HG03460 (cell line): Measurements from ENCODE around the gene TRMT2A.

Experiments used
- ATAC-seq: cut with Tn5 transposase; IDR thresholded peaks from one replicate; pipeline ENCODE4 v1.9.1; 2021; ENCODE audit not compliant: unreplicated experiment

Gene TRMT2A

DNA sequence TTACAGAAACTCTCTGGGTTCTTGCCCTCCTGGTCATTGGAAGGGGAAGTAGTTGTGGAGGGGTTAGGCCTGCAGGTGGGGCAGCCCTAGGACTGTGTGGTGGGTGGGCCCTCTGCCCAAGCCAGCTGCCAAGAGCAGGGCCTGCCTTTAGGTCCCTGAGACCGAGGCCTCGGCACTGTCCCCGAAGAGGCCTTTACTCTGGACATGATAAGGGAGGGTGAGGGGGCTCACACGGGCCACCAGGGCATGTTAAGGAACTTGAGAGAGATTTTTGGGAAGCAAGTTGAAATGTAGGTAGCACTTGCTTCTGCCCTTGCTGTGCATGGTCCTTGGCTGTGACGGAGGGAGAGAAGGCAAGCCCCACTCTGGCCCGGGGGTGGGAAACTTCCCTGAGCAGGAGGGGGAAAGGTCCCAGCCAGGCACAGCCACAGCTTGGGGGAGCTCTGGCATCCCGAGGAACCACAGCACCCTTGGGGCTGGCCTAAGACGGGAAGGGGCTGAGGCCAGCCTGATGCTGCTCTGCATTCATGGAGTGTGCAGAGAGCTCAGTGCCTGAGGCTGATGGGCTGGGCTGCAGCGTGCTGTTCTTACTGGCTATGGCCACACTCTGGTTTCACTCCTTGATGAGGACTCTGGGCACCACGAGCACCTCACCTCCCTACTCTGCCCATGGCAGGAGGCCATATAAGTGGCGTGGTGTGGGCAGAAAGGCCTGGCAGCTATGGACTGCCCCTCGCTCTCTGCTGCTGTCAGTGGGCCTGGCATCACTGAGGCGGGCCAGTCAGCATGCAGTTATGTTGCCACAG lies 8.9 kb downstream of the TRMT2A start:
- no peak for ATAC-seq

DNA sequence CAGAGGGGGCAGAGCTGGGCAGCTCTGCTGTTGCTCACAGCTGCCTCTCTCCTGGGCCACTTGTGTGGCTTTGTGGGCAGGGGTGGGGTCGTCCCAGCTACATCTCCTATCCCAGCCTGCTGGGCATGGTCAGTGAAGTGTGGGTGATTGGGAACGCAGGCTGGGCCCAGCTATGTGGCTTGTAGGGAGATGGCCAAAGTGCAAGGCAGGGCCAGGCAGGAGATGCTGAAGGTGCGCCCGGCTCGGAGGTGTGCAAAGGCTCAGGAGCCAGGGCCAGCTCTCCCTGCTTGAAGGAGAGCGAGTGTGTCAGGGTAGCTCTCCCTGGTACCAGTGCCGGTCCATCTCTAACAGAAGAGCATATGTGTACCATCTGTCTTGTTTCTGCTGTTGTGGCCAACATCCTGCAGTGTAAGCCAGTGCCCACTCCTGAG lies 9.5 kb downstream of the TRMT2A start:
- ATAC-seq: no peak

DNA sequence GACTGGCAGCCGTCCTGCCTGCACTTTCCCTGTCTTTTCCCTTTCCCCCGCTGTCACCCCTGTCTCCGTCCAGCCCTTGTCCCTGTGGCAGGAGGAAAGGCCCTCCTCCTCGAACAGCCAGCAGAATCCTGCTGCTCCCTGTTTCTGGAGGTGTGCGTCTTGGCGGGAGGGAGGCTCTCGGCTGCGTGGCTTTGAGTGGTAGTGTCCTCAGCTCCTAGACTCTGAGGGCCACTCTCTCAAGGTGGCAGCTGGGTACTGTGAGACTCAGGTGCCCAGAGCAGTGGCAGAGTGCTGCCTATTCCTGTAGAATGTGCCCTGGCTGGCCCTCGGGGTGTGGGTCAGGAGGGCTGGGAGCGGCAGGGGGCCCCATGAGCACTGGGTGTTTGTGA lies 10.2 kb downstream of the TRMT2A start:
- no peak for ATAC-seq

DNA sequence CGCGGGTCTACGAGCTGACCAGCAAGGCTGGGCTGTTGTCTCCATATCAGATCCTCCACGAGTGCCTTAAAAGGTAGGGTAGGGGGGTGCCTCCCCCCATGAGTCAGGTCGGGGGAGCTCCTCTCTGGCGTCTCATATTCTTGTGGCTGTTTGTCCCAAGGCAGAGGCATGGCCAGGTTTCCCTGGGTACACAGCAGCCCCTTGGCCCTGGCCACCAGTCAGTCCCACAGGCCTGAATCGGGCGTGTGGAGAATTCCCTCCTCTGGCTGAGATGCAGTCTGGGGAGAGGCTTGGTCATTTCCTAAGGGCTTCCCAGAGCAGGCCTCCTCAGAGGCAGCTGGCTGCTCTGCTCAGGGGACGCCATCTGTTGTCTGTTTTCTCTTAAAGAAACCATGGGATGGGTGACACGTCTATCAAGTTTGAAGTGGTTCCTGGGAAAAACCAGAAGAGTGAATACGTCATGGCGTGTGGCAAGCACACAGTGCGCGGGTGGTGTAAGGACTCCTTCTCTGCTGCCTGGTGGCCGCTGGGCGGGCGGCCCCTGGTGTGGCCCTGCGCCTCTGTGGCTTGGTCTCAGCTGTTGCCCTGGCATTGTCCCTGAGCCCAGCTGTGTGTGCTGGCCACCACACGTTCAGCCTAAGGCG lies 10.7 kb downstream of the TRMT2A start:
- ATAC-seq: no peak

DNA sequence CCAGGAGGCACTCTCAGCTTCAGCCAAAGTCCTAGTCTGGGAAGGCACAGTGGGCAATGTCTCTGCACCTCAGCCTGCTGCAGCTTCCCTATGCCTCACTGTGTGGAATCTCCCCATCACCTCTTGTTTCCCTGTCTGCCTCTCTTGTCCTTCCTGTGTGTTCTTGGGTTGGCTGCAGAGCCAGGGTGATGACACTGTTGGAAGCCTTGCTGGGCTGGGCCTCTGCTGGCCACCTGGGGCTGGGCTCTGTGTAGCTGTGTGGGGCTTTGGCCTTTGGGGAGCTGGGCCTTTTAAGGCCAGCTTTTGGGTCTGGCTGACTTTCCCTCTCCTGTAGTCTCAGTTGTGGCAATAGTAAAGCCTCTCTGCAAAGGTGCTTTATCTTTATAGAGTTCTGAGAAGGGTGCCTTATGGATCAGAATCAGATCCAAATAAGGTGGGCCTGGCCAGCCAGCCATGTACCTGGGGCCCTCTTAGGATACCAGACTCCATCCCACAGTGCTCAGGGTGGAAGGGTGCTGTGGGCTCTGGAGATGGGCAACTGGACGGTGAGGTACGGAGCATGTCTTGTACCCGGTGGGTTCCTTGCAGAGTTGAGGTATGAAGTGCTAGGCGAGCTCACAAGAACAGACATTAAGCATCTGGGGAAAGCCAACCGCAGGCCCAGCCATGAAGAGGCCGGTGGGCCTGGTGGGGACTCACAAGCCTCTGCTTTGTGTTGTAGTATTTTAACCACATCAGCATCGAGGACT lies 11.4 kb downstream of the TRMT2A start:
- ATAC-seq: no peak

DNA sequence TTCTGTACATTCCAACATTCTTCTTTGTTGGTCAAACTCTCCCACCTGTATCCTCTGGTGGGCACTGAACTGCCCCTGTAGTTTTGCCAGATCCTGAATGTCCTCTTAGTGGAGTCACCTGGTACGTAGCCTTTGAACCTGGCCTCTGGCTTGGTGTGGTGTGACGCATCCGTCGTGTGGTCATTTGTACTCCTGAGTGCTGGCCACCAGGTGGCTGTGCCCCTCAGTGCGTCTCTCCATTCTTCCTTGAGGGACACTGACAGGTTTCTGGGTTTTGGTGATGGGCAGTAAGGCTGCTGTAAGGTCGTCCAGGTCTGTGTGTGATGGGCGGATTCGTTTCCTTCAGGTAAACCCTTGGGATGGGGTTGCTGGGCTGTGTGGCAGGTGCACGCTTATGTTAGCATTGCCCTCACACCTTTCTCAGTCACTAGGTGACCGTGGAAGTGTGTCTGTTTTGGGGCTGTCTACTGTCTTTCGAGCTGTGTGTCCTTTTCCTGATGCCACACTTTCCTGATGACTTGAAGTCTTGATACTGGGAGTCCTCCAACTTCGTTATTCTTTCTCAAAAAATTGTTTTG lies 14.7 kb downstream of the TRMT2A start:
- no peak for ATAC-seq

DNA sequence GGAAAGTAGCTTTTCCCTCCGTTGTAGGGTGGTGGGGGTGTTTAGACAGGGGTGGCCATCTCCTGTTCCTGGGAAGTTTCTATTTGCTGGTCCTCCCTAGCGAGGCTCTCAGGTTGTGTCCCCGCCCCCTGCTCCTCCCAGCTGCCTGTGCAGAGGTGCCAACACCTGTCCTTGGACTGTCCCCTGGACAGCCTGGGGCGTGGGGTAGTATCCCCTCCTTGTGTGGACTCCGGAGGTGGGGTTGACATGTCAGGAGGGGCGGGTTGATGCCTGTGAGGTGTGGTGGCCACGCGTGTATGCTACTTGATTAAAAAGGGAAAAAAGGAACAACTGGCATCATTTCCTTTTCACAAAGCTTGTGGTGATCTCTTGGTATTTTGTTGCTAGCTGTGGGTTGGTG lies 15.4 kb downstream of the TRMT2A start:
- ATAC-seq: no peak

DNA sequence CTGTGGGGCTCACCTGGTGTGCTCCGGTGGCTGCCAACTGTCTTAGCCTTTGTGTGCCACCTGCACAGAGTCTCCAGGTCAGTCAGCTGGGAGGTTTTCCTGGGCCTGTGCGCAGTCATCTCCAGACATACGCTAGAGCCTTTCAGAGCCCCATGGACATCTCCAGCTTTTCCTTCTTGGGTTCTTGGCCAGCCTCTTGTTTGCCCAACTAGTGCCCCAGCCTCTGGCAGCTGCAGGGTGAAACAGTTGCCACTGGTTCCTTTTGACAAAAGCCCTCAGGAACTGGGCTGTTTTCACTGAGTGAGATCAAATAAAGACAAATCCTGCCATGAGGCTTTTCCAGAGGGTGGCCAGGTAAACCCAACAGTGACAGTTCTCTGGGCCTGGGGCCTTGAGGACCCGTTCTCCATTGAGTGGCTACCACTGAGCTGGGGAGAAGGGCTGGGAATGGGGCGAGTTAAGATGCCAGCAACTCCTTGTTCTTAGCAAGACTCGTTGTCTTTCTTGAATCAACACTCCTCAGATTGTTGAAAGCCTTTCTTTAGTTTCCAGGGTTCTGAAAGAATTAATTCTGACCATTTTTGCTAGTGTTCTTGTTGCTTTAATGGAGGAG lies 17.8 kb downstream of the TRMT2A start:
- no peak for ATAC-seq

DNA sequence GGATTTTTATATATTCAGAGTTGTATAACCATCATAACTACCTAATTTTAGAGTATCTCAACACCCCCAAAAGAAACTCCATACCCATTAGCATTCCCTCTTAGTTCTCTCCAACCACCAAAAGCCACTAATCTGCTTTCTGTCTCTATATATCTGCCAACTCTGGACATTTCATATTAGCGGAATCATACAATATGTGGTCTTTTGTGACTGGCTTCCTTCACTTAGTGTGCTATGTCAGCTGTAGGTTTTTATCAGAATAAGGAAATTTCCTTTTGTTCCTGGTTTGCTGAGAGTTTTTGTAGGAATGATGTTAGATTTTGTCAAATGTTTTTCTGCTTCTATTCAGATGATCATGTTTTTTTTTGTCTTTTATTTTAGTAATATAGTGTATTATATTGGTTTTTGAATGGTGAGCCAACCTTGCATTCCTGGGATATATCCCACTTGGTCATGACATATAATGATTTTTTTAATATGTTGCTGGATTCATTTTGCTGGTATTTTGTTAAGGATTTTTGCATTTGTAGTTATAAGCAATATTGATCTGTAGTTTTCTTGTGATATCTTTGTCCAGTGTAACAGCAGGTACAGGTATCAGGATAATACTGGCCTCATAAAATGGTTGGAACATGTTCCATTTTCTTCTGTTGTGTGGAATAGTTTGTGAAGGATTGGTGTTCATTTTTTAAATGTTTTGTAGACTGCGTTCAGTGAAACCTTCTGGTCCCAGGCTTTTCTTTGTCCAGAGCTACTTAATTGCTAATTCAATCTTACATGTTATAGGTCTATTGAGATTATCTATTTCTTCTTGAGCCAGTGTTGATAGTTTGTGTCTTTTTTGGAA lies 20.2 kb downstream of the TRMT2A start:
- no peak for ATAC-seq

DNA sequence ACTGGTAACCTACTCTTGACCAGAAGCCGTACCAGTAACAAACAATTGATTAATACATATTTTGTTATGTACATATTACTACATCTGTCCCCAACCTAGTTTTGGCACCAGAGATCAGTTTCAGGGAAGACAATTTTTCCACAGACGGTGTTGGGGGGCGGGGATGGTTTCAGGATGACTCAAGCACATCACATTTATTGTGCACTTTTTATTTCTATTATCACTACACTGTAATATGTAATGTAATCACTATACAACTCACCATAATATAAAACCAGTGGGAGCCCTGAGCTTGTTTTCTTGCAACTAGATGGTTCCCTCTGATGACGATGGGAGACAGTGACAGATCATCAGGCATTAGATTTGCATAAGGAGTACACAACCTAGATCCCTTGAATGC lies 21.5 kb downstream of the TRMT2A start:
- ATAC-seq: no peak

DNA sequence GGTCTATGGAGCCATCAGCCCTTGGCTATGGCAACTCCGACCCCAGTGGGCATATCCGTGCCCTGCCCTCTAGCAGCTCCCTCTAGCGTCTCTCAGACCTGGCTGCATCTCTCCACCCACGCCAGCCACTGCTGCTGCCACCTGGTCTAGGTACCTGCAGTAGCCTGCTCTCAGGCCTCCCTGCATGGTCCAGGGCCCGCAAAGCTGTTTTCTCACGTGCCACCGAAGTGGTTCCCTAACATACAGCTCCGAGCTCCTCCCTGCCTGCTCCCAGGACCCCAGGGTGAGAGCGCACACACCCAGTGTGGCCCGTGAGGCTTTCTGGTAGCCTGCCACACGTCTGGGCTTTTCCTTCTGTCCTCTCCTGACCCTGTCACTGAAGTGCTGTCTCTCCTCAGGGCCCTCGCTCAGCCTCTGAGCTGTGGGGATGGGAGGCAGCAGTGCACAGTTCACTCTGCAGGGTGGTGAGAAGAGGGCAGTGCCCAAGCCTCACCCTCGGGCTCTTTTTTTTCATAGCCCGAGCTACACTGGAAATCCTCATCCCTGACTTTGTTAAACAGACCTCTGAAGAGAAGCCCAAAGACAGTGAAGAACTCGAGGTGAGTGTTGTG lies 22.7 kb downstream of the TRMT2A start:
- no peak for ATAC-seq

DNA sequence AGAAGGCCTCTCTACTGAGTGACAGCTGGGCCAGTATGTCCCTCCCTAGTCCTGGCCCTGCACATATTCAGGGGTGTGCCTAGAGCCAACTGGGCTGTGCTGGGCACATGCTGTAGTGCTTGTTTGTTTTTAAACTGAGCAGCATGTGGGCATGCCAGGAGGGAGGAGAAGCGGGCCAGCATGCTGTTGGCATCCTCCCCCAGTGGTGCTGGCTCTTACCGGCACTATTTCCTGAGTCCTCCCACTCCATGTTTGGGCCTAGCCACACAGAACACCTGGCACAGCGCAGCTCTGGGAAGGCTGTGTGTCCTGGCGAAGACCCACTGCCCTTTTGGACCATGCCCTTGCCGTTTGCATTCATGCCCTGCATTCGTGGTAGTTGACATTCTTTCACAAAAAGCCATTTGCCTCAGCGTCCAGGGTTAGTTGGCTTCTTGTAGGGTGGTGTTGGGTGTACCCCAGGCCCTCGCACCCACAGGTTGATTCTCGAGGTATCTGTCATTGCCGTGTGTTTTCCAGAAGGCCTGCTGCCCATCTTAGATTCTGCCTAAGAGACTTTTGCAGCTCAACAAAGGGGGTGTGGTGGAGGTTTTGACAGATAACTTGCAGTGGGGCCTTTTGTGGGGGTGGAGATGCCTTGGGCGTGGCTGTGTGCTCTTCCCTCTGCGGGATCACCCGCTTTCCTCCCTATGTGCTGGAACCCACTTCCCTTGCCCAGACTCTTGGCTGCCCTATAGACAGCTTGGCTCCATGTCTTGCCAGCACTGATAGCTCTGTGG lies 23.4 kb downstream of the TRMT2A start:
- ATAC-seq: no peak

DNA sequence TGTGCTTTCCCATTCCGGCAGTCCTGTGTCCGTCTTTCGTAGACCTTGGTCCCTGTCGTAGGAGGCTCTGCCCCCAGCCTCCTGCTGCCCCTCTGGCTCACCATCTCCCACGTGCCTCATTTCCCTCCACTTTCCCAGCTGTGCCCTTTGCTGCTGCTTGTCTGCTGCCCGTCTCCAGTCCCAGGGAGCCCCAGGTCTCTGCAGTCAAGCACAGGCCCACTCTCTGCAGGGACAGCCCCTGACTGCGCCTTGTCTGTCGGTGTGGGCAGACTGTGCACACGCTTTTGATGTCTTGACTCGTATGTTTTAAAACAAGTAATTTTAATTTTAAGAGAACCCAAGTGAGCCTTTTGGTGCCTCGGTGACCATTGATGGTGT lies 24.6 kb downstream of the TRMT2A start:
- ATAC-seq: no peak

DNA sequence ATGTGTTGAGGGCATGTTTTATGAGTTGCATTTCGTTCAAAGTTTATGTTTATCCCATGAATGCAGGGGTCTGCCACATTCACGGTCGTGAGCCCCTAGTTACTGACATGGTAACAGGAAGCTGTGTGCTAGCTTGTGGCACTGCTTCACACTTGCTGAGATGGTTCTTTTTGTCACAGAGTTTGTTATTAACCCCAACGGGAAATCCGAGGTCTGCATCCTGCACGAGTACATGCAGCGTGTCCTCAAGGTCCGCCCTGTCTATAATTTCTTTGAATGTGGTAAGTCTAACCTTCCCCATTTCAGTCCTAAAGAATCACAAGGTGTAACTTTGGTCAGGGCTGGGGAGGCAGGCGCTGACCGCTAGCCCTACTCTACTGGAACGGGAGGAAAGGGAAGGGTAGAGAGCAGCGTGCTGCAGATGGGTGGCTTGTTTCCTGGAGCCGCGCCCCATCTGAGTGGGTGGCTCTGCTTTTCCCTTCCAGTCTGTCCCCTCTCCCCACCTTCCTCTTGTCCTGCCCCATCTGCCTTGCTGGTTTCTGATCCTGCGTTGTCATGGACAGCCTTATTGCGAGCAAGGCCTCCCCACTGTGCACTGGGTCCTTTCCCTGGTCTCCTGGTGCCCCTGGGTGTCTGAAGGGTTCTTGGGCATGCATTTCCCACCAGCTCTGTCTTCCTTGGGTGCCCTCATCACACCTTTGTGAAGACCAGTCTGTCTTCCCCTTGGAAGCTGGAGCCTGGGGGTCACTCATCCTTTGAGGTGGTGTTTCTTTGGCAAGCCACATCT lies 25.1 kb downstream of the TRMT2A start:
- ATAC-seq: no peak

DNA sequence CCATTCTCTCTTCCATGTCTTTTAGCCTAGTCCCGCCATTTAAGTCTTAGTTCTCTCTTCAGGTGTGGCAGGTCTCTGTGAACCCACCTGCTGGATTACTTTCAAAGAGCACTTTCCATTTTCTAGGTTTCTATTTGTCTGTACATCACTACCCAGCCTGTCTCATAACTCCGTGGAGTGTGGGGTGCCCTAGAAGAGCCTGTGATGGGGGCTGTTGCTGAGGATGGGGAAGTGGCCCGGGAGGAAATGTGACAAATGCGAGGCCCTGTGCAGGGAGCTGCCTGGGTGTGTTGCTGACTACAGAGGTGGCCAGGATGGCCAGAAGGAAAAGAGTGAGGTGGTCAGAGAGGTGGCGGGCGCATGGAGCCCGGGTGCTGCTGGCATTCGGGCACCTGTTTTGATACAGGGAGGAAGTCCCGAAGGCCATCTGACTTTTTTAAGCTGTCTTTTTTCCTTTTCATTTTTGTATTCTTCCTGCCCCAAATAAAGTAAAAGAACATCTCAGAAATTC lies 26.2 kb downstream of the TRMT2A start:
- no peak for ATAC-seq

DNA sequence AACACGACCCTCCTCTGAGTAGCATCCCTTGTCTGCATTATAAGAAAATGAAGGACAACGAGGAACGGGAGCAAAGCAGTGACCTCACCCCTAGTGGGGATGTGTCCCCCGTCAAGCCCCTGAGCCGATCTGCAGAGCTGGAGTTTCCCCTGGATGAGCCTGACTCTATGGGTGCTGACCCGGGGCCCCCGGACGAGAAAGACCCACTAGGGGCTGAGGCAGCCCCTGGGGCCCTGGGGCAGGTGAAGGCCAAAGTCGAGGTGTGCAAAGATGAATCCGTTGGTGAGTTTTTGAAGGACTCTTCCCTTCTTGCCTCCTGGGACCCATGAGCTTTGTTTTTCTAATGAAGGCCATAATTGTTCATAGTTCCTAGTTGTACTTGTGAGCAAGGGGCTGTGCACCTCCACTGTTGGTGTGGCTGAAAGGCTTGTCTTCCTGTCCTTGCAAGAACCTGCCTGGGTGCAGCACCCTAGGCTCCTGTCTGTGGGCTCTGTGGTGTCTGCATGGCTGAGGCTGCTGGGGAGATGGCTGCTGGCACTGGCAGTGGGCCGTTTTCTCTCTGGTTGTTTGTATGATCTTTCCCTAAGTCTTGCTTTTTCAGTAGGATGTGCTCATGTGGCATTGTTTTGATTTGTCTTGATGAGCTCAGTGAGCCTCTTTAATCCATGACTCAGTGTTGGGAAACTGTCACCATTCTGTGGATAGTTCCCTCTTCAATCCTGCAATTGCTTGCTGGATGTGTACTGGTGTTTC lies 26.9 kb downstream of the TRMT2A start:
- ATAC-seq: no peak

DNA sequence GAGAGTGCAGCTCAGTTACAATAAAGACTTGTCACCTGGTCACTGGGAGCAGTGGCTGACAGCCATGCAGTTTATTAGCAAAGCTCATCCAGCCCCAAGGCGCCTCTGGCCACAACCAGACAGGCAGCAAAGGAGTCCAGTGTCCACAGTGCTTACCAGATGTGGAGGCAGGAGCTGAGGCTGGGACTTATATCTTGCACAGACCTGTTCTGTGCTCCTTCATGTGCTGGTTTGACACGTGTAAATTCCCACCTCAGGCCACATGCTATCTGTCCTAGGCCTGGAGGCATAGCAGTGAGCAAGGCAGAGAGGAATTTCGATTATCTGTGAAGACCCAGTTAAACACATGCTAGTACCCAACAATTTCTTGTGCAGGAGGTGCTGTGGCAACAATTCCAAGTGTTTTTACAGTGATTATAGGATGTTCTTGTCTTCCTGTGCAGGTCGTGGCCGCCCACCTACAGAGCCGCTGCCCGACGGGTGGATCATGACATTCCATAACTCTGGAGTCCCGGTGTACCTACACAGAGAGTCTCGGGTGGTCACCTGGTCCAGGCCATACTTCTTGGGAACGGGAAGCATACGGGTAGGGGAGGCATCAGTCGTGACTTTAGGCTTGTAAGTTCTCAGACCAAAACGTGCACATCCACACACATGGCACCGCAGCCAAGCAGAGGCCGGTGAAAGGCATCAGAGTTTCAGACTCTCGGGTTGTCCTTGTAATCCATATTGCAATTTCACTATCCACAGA lies 27.6 kb downstream of the TRMT2A start:
- no peak for ATAC-seq
